GM12878 (cell line): Measurements from ENCODE around the gene SRSF1. TPM values are rescaled to one million over a fixed set of nuclear protein-coding genes. Genes with fewer than 3 reads are reported as not detected.
A peak's percentile ranks its signal among the peaks of the same experiment; 100 is the strongest.

Experiments
- ATF3 ChIP-seq: IDR thresholded peaks from 2 replicates; pipeline ENCODE4 v1.6.1; 2011; ENCODE audit warnings: low read depth, mild to moderate bottlenecking, low read length, moderate library complexity, borderline replicate concordance; ENCODE audit errors: extremely low read depth
- CEBPZ ChIP-seq: fragments of 150-350 bp; IDR thresholded peaks from 2 replicates; pipeline ENCODE4 v1.6.1; 2016; ENCODE audit warnings: low read depth, low read length
- CREB1 ChIP-seq: IDR thresholded peaks from 2 replicates; pipeline ENCODE4 v1.6.1; 2012; ENCODE audit warnings: low read depth, mild to moderate bottlenecking, inconsistent platforms
- DPF2 ChIP-seq: fragments of 450-650 bp; IDR thresholded peaks from 2 replicates; pipeline ENCODE4 v1.6.1; 2017; ENCODE audit warnings: mild to moderate bottlenecking
- ETV6 ChIP-seq, 2 experiments: fragments of 450-650 bp in 1 of 2; IDR thresholded peaks in 1 of 2; conservative IDR thresholded peaks in 1 of 2; 2 replicates each; pipeline ENCODE4 v1.6.1; 2014; ENCODE audit warnings: antibody characterized with exemption in 1 of 2, borderline replicate concordance in 1 of 2, low read depth in 1 of 2, mild to moderate bottlenecking in 1 of 2, moderate library complexity in 1 of 2
- IRF5 ChIP-seq: fragments of 450-650 bp; IDR thresholded peaks from 2 replicates; pipeline ENCODE4 v1.6.1; 2017; ENCODE audit warnings: borderline replicate concordance
- KDM1A ChIP-seq: fragments of 200-600 bp; sonication (generic); IDR thresholded peaks from 2 replicates; pipeline ENCODE4 v1.6.1; 2016; ENCODE audit warnings: borderline replicate concordance
- MAX ChIP-seq: IDR thresholded peaks from 2 replicates; pipeline ENCODE4 v1.6.1; 2012; ENCODE audit warnings: low read depth, low read length, improper control_type of control experiment
- MLLT1 ChIP-seq: fragments of 450-650 bp; IDR thresholded peaks from 2 replicates; pipeline ENCODE4 v1.6.1; 2016; ENCODE audit warnings: mild to moderate bottlenecking
- PAX5 ChIP-seq: IDR thresholded peaks from 2 replicates; pipeline ENCODE4 v1.6.1; 2011; ENCODE audit warnings: low read depth, low read length, borderline replicate concordance
- PKNOX1 ChIP-seq: fragments of 450-650 bp; IDR thresholded peaks from 2 replicates; pipeline ENCODE4 v1.6.1; 2016; ENCODE audit warnings: mild to moderate bottlenecking
- POLR2A ChIP-seq: IDR thresholded peaks from 2 replicates; pipeline ENCODE4 v1.6.1; 2011; ENCODE audit warnings: low read depth, mild to moderate bottlenecking, low read length
- RUNX3 ChIP-seq: IDR thresholded peaks from 2 replicates; pipeline ENCODE4 v1.6.1; 2012; ENCODE audit warnings: low read length, inconsistent platforms
- SP1 ChIP-seq: IDR thresholded peaks from one replicate; pipeline ENCODE4 v1.6.1; 2011; ENCODE audit warnings: low read depth, low read length
- YBX1 ChIP-seq: fragments of 450-650 bp; IDR thresholded peaks from 2 replicates; pipeline ENCODE4 v1.6.1; 2016; ENCODE audit warnings: antibody characterized with exemption
- ZBED1 ChIP-seq: IDR thresholded peaks from 2 replicates; pipeline ENCODE4 v1.6.1; 2016; ENCODE audit warnings: borderline replicate concordance
- ZNF687 ChIP-seq: fragments of 450-650 bp; IDR thresholded peaks from 2 replicates; pipeline ENCODE4 v1.6.1; 2017; ENCODE audit warnings: mild to moderate bottlenecking, moderate library complexity
- polyA plus RNA-seq, 11 experiments: library from polyadenylated mRNA; depleted of rRNA in 4 of 11; unstranded in 6 of 11; stranded (reverse) in 5 of 11; fragments of >200 nt; fragmentation: Nextera tagmentation in 4 of 11; fragmentation: Illumina TruSeq in 1 of 11; extraction: Ambion mirVana in 4 of 11; extraction: Trizol in 1 of 11; gene quantifications; 1 replicate in 1 of 11; 2 replicates in 10 of 11; pipeline versions ENCODE4 v1.2.1 to v1.2.3, GENCODE V29; 2011 to 2016; ENCODE audit warnings: inconsistent platforms in 2 of 11, missing spikeins in 2 of 11, low read depth in 1 of 11
- total RNA-seq, 4 experiments: library from RNA; depleted of rRNA in 3 of 4; stranded (reverse); fragments of >200 nt in 3 of 4; fragmentation: Illumina TruSeq in 1 of 4; extraction: Trizol in 1 of 4; gene quantifications; 2 replicates each; pipeline versions ENCODE4 v1.2.1 to v1.2.3, GENCODE V29; 2013 to 2021

The SRSF1 gene
- total and polyA plus RNA-seq, 10 of the 15 experiments (the other 5 are each of a cell fraction or from before 2014, with no cell fraction given) = 101 to 474 (median 404) TPM

- TF ChIP-seq MLLT1 (peak; percentile 84), PAX5 (peak; percentile 55; the same call in 1 of the 2 replicates), PKNOX1 (peak; percentile 54), YBX1 (no peak), RUNX3 (peak; percentile 97), IRF5 (no peak), POLR2A (no peak), CREB1 (peak; percentile 55; the same call in 1 of the 2 replicates), ATF3 (no peak), ZBED1 (no peak), SP1 (no peak), ZNF687 (no peak), MAX (peak; percentile 16; the same call in 1 of the 2 replicates), DPF2 (0 out of 2 replicates have a peak, but pooled peaks have one; percentile 36), ETV6 (conservative IDR thresholded peaks at IDR 0.05 in 1 of 2, IDR thresholded peaks at IDR 0.05 in 1 of 2; ENCODE audit: borderline replicate concordance in 1 of 2, low read depth in 1 of 2) (no peak), KDM1A (no peak), CEBPZ (no peak)
These were observed 50.5 kb downstream of the SRSF1 start (continued) for GRCh38 chr17:57956291-57957119.
